ENCODE data around the gene GAS7. TPM values are rescaled to one million over a fixed set of nuclear protein-coding genes. Genes with fewer than 3 reads are reported as not detected.

Gene GAS7
- total RNA-seq, 3 donors from 2014 or later (not counting 1 experiment from before 2014, with no cell fraction given), result 70.7 to 89.1 (median 84.8) TPM

DNA sequence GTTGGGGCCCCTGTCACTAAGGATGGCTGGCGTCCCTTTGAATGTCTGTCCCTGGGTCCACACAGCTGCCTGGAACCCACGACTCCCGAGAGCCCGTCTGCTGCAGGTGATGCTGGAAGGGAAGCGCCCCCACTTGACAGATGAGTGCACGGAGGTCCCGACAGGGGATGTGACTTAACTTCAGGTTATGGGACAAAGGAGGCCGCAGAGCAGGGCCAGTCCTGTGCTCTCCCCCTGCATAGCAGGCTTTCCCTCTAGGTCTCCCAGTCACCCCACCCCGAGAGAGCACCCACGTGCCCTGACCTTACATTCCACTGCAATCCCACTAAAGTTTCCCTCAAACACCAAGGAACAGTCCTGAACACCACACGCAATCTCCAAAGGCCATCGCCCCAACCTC is 287.3 kb downstream of the GAS7 start:
- Histone ChIP-seq H3K4me1 (ENCODE audit: control insufficient read depth, insufficient read depth, low read length) (no peaks in the 10 kb centered on the region), H3K27me3 (ENCODE audit: control insufficient read depth, insufficient read depth, low read length) (no peaks in the 10 kb centered on the region), H3K9me3 (ENCODE audit: control insufficient read depth, insufficient read depth, low read length) (no peaks in the 10 kb centered on the region), H3K27ac (ENCODE audit: low read length) (no peak overlapping the region), H3K36me3 (ENCODE audit: control insufficient read depth, insufficient read depth, low read length) (peaks cover 19% of the 10 kb centered on the region), H3K4me3 (ENCODE audit: low read length) (no peak overlapping the region)
- WGBS (ENCODE audit: insufficient coverage), result 85% methylated on average over 12 of the region's 12 CpGs
- no peak overlapping the region for H3K27ac Mint-ChIP-seq
- no peaks in the 10 kb centered on the region for H3K9me3 Mint-ChIP-seq
- no peak for ATAC-seq
- H3K4me1 Mint-ChIP-seq, result peaks cover 0 to 10% of the 10 kb centered on the region in 2 donors
- TF ChIP-seq, protein P1, sequence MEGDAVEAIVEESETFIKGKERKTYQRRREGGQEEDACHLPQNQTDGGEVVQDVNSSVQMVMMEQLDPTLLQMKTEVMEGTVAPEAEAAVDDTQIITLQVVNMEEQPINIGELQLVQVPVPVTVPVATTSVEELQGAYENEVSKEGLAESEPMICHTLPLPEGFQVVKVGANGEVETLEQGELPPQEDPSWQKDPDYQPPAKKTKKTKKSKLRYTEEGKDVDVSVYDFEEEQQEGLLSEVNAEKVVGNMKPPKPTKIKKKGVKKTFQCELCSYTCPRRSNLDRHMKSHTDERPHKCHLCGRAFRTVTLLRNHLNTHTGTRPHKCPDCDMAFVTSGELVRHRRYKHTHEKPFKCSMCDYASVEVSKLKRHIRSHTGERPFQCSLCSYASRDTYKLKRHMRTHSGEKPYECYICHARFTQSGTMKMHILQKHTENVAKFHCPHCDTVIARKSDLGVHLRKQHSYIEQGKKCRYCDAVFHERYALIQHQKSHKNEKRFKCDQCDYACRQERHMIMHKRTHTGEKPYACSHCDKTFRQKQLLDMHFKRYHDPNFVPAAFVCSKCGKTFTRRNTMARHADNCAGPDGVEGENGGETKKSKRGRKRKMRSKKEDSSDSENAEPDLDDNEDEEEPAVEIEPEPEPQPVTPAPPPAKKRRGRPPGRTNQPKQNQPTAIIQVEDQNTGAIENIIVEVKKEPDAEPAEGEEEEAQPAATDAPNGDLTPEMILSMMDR (IDR thresholded peaks at IDR 0.05), result no peak
- peaks cover 17% of the 10 kb centered on the region for H3K36me3 Mint-ChIP-seq
- no peak for DNase-seq
- H3K27me3 Mint-ChIP-seq (ENCODE audit: low read depth in 2 of 2), result no peaks in the 10 kb centered on the region
- no peak overlapping the region for H3K4me3 Mint-ChIP-seq
- intact Hi-C loops (cut with micrococcal nuclease), result no loop called here

- TF ChIP-seq, protein P1 (IDR thresholded peaks at IDR 0.05), result no peak
- no peak for ATAC-seq
- Histone ChIP-seq H3K9me3 (ENCODE audit: control insufficient read depth, insufficient read depth, low read length) (no peaks in the 10 kb centered on the region), H3K36me3 (ENCODE audit: control insufficient read depth, insufficient read depth, low read length) (peaks cover 7% of the 10 kb centered on the region), H3K27ac (ENCODE audit: low read length) (no peak overlapping the region), H3K4me1 (ENCODE audit: control insufficient read depth, insufficient read depth, low read length) (no peaks in the 10 kb centered on the region), H3K27me3 (ENCODE audit: control insufficient read depth, insufficient read depth, low read length) (no peaks in the 10 kb centered on the region), H3K4me3 (ENCODE audit: low read length) (no peak overlapping the region)
- WGBS (ENCODE audit: insufficient coverage), result 80% methylated on average over 4 of the region's 7 CpGs
- H3K9me3 Mint-ChIP-seq, result no peaks in the 10 kb centered on the region
- no peak overlapping the region for H3K4me3 Mint-ChIP-seq
- no peaks in the 10 kb centered on the region for H3K27me3 Mint-ChIP-seq (ENCODE audit: low read depth in 2 of 2)
- intact Hi-C loops (cut with micrococcal nuclease), result loop anchor here (5.0 kb wide), 1 partner anchor 709 kb away; no protein-coding TSS in a partner anchor
- no peaks in the 10 kb centered on the region for H3K36me3 Mint-ChIP-seq
- DNase-seq, result no peak
- no peak overlapping the region for H3K27ac Mint-ChIP-seq
- peaks cover 4 to 10% of the 10 kb centered on the region in 2 donors for H3K4me1 Mint-ChIP-seq
These were observed 289.8 kb downstream of the GAS7 start for GRCh38 chr17:9908649-9909042.

DNA sequence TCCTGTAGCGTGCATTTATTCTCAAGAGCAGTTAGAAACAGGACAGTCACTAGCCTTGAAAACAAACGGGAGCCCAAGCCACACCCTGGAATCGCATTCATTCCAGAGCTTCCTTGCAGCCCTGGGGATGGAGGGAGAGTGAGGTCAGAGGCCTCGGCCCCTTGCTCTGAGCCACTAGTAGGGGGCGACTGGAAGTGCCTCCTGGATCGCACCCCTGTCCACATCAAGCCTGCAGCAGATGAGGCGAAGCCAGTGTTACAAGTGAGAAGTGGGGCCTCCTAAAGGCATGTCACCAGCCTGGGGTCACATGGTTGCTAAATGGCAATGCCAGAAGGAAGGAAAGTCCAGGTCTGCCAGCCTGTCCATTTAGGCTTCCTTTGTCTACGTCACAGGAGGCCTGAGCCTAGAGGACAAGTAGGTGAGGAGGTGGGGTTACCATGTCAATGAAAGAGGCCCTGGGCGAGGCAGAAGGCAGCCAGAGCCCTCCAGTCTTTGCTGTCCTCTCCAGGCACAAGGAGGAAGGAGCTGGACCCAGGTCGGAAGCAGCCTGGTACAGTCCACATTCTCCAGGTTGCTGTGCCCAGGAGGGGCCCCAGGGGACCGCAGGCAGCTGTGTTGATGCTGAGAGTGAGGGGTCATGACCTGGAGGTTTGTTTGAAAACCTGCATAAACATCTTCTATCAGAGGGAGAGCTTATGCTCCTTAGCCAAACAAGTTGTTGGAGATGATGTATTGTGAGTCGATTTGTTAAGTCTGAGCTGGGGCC is 290.3 kb downstream of the GAS7 start:
- DNase-seq, result no peak
- Mint-ChIP-seq H3K27me3 (ENCODE audit: low read depth in 2 of 2) (no peaks in the 10 kb centered on the region), H3K36me3 (no peaks in the 10 kb centered on the region), H3K9me3 (no peaks in the 10 kb centered on the region), H3K4me1 (peaks cover 4 to 10% of the 10 kb centered on the region in 2 donors), H3K4me3 (no peak overlapping the region), H3K27ac (no peak overlapping the region)
- ATAC-seq, result no peak
- TF ChIP-seq, protein P1 (IDR thresholded peaks at IDR 0.05), result no peak
- Histone ChIP-seq H3K9me3 (ENCODE audit: control insufficient read depth, insufficient read depth, low read length) (no peaks in the 10 kb centered on the region), H3K27ac (ENCODE audit: low read length) (no peak overlapping the region), H3K4me1 (ENCODE audit: control insufficient read depth, insufficient read depth, low read length) (no peaks in the 10 kb centered on the region), H3K4me3 (ENCODE audit: low read length) (no peak overlapping the region), H3K27me3 (ENCODE audit: control insufficient read depth, insufficient read depth, low read length) (no peaks in the 10 kb centered on the region), H3K36me3 (ENCODE audit: control insufficient read depth, insufficient read depth, low read length) (peaks cover 2% of the 10 kb centered on the region)
- intact Hi-C loops (cut with micrococcal nuclease), result loop anchor here (5.0 kb wide), 1 partner anchor 709 kb away; no protein-coding TSS in a partner anchor
- WGBS (ENCODE audit: insufficient coverage), result 65% methylated on average over 12 of the region's 12 CpGs

Measured in natural killer cell (primary cell).